Coronary artery (tissue), 2 donors: ENCODE results near the gene GAS7.

Experiments used
- DNase-seq: peaks from one replicate; pipeline ENCODE4 v3.0.0-alpha.2; 2017; ENCODE audit warnings: low spot score
- H3K27ac ChIP-seq, 2 donors: fragments of 200-600 bp; sonication (generic); one replicate each; pipeline ENCODE4 v1.5.1; 2016 to 2019
- H3K4me3 ChIP-seq: fragments of 200-600 bp; sonication (generic); 2 replicates; pipeline ENCODE4 v1.5.1; 2016; ENCODE audit warnings: mild to moderate bottlenecking, moderate library complexity
- CTCF ChIP-seq: fragments of 200-600 bp; sonication (generic); IDR thresholded peaks from one replicate; pipeline ENCODE4 v1.5.1; 2019; ENCODE audit warnings: antibody characterized with exemption

GAS7 gene

DNA sequence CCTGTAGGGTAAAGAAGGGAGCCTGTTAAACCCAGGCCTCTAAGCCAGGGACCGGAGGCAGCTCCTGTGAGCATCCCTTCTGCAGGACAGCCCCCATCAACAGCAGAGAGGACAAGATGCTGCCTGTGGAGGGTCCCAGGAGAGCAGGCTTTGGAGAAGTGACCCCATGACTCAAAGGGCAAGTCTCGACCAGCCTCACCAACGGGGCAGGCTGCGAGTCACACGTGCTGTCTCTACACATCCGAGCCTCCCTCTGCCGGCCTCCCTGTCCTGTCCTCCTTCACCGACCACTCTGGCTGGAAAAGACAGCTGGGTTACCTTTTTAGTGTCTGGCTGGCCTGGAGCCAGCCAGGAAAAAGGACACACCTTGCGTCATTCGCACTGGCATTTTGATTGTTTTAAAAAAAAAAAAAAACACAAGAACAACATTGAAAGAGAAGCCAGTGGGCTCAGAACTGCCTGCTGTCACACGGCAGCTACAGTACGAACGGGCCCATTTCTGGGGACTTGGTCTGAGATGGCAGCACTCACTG lies 218.9 kb downstream of the GAS7 start:
- no peak for TF ChIP-seq CTCF
- no peak overlapping the region for H3K27ac ChIP-seq
- no peak for DNase-seq
- H3K4me3 ChIP-seq: no peak overlapping the region

GRCh38 chr17:9977180-9977575 lies 221.2 kb downstream of the GAS7 start:
- no peak overlapping the region for H3K27ac ChIP-seq
- DNase-seq: no peak
- TF ChIP-seq CTCF: no peak
- H3K4me3 ChIP-seq: no peak overlapping the region

- no peak overlapping the region for H3K27ac ChIP-seq
- H3K4me3 ChIP-seq: no peak overlapping the region
- no peak for TF ChIP-seq CTCF
- DNase-seq: no peak
Measured at GRCh38 chr17:9976283-9977179, 221.9 kb downstream of the GAS7 start.

DNA sequence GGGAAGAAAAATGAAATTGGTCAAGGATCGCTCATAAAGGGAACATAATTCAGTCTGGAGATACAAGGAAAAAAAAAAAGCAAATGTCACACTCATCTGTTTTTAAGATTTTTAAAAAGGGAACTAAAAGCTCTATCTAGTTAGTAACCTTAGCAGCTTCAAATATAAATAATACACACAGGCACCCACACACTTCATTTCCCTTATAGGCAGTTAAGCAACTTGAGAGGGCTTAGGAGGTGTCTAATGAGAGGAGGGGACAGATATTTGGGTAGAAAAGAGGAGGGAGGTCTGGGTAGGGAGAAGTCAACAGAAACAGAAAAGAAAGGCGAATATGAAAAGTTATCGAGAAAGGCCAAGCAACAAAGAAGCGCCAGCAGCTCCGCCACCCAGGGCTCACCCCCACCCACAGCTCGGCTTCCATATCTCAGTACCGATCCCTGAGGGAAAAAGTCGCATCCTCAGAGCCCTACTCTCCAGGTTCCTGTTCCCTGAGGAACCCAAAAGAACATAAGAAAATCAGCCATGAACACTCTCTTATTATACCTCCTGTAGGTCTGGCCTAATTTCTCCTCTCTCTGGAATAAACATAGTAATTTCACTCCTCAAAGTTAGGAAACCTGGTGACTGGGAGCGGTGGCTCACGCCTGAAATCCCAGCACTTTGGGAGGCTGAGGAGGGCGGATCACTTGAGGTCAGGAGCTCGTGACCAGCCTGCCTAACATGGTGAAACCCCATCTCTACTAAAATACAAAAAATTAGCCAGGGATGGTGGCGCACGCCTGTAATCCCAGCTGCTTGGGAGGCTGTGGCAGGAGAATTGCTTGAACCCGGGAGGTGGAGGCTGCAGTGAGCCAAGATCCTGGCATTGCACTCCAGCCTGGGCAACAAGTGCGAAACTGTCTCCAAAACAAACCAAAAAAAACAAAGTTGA lies 223.7 kb downstream of the GAS7 start:
- peak overlapping the region in 1 of 2 donors; percentile 58 for H3K27ac ChIP-seq
- no peak for DNase-seq
- H3K4me3 ChIP-seq: no peak overlapping the region
- no peak for TF ChIP-seq CTCF

DNA sequence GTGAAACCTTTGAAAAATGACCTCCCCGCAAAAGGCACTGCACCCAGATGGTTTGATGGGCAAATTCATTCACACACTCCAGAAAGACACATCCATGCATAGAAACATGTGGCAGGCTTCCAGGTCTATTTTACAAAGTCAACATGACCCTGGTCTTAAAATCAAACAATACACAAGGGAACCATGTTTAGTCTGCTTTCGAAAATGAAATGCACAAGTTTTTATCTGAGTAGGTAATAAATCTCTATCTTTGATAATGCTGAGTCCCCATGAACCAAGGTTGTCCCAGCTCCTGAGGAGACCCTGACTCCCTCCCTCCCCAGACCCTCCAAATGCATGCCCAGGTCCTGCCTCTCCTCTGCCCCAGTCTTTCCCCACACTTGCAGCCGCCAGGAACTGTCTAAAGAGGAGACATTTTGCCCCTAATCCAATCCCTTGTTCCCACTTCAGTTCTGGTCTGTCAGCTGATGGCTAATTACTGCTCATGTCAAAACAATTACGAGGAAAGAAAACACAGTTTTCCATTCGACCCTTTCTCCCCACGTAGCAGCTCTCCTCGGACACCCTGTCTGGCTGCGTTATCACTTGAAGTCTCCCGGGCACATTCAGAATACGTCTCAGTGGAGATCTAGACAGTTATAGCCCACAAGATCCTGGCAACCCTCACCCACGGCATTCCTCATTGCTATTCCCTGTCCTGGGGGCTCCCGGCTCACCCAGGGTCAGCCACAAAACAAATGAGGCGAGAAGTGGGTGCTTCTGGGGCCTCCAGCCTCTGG lies 224.5 kb downstream of the GAS7 start:
- peak overlapping the region in 1 of 2 donors; percentile 58 for H3K27ac ChIP-seq
- DNase-seq: no peak

More for the DNA sequence above, 224.5 kb downstream of the GAS7 start:
- no peak overlapping the region for H3K4me3 ChIP-seq
- no peak for TF ChIP-seq CTCF
